GM19023 (cell line): Measurements from ENCODE around the gene NACC2.

ENCODE experiments used
- ATAC-seq: cut with Tn5 transposase; IDR thresholded peaks from one replicate; pipeline ENCODE4 v1.9.1; 2021; ENCODE audit warnings: mild to moderate bottlenecking, moderate library complexity; ENCODE audit not compliant: unreplicated experiment

Gene NACC2

DNA sequence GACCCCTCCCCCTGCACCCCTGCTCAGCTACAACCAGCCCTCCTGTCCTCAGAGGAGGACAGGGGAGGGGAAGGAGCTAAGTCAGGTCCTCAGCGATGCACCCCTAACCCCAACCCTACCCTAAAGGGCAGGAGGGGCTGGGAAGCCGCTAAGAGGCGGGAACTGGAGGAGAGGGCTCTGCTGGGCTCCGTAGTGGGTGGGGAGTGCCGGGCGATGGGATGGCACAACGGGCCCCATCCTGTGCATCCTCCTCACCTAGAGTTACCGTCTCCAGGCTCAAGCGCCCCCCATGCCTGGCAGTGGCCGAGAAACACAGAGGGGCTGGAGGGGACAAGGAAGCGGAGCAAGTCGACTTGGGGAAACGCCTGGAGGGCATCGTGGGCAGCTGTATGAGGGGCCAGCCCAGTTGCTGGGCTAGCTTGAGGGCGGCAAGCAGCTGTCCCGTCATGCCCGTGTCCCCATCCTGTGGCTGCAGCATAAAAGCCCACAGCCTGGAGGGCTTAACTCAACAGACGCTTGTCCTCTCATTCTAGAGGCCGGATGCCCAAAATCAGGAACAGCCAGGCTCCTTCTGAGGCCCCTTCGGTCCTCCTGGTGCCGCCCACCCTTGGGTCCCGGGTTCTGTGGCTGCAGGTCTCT, 110.9 kb downstream of the NACC2 start:
- no peak for ATAC-seq

GRCh38 chr9:135983208-135984071, 111.6 kb downstream of the NACC2 start:
- no peak for ATAC-seq

DNA sequence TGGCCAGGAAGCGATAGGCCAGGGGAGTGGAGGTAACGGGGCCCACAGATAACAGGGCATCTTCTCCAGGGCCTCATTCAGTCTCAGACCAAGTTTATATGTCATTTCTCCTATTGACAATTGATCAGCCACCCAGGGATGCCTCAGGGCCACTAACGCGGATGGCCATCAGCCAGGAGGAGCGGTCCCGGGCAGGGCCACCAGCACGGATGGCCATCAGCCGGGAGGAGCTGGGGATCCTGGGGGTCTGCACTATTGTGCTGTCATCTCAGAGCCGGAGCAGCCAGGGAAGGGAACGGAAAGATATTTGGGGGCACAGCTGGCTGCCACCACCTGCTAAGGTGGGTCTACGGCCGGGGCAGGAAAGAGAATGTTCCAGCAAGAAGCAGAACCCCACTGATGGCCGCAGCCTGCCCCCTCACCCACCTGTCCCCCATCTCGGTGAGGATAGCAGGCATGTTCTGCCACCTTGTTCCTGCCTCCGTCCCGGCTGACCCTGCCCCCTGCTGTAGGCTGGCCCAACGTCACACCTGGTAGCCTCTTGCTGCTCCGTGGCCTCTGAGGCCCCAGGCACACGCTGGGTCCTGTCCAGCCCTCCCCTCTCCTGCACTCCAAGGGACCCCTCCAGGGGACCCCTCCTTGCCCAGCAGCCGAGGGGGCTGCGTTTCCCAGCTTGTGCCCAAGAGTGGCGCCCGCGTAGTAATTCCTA, 112.4 kb downstream of the NACC2 start:
- no peak for ATAC-seq

- ATAC-seq = no peak
These were observed 114.0 kb downstream of the NACC2 start for GRCh38 chr9:135980926-135981630.

DNA sequence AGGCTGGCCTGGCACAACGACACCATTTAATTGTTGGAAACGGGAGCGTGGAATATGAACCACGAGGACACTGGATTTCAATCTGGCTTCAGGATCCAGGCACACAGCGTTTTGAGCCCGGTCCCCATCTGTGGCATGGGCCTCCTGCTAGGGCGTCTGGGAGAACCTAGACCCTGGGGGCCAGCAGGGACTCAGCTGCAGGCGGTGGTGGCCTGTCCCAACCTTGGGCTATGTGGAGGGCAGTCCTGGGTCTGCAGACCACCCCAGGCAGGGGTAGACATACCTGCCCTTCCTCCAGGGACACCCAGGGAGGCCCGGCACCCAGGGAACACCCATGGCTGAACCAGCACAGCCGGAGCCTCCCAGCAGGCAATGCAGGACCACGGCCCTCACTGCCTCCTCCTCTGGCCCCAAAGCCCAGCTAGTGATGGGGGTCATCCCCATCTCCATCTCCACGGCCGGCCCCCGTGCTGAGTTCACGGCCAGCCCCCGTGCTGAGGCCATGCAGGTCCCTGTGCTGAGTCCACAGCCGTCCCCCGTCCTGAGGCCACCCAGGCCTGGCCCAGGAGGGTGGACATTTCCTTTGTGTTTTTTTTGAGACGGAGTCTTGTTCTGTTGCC, 115.4 kb downstream of the NACC2 start:
- ATAC-seq = no peak

GRCh38 chr9:135978642-135979546, 116.2 kb downstream of the NACC2 start:
- no peak for ATAC-seq

- no peak for ATAC-seq
These were observed 118.1 kb downstream of the NACC2 start for GRCh38 chr9:135976944-135977343.

GRCh38 chr9:135976531-135976930, 118.6 kb downstream of the NACC2 start:
- ATAC-seq = no peak

DNA sequence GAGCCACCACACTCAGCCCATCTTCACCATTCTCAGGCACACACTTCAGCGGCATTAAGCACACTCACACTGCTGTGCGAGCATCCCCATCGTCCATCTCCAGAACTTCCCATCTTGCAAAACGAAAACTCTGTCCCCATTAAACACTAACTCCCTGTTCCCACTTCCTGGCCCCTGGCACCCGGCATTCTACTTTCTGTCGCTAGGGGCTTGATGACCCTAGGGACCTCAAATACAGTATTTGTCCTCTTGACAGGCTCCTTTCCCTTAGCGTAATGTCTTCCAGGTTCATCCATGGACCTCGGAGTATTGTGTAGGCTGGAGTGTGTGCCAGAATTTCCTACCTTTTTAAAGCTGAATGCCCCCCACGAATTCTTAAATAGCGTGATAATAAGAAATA, 119.3 kb downstream of the NACC2 start:
- no peak for ATAC-seq

GRCh38 chr9:135974220-135974573, 120.9 kb downstream of the NACC2 start:
- no peak for ATAC-seq

- ATAC-seq = no peak
These were observed 121.5 kb downstream of the NACC2 start for GRCh38 chr9:135973277-135974219.

DNA sequence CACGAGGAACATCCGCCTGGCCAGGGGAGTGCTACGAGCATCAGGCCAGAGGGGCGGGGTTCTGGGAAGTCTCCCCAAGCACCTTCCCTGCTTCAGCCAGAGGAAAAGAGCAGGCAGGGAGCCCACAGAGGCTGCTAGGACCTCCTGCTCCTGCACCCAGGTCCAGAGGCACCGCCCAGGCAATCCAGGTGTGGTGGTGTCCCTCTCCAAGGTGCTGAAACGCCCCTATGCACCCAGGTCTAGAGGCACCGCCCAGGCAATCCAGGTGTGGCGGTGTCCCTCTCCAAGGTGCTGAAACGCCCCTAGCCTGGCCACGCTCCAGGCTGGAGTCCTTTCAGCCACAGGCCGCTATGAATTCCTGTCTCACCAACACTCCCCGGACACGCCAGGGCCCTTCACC, 123.2 kb downstream of the NACC2 start:
- ATAC-seq = no peak

- ATAC-seq = no peak
These were observed 123.8 kb downstream of the NACC2 start for GRCh38 chr9:135971111-135971766.

GRCh38 chr9:135970128-135970815, 124.8 kb downstream of the NACC2 start:
- ATAC-seq = no peak

GRCh38 chr9:135969064-135969683, 125.9 kb downstream of the NACC2 start:
- ATAC-seq = no peak

- no peak for ATAC-seq
These were observed 126.5 kb downstream of the NACC2 start for GRCh38 chr9:135968601-135969000.

DNA sequence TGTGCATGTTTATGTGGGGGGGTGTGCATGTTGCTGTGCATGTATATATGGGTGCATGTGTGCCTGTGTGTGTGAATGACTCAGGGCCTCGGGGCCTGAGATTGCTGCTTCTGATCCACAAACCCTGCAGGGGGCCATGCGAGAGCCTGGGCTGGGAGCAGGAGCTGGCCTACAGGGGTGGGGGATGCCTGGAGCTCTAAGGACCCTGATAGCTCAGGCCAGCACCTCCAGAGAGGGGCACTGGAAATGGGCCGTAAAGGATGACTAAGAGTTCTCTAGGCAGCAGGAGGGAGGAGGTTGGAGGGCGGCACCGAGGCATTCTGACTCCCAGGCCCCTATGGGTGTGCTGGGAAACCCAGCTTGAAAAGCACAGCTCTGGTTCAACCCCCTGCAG, 127.0 kb downstream of the NACC2 start:
- no peak for ATAC-seq
